GM19328 (cell line): ENCODE data around the gene MAST2.
"Not testable (repeated sequence)": the region's sequence is repeated elsewhere in the genome, so short reads cannot be mapped to it uniquely, and the experiment has no call there.

Experiments
- ATAC-seq: cut with Tn5 transposase; IDR thresholded peaks from one replicate; pipeline ENCODE4 v1.9.1; 2021; ENCODE audit warnings: mild to moderate bottlenecking, moderate library complexity; ENCODE audit not compliant: unreplicated experiment

MAST2 gene

GRCh38 chr1:46056325-46056724 is 252.9 kb downstream of the MAST2 start:
- ATAC-seq: no peak

GRCh38 chr1:46057215-46057614 is 253.8 kb downstream of the MAST2 start:
- ATAC-seq: not testable (repeated sequence)

- no peak for ATAC-seq
Measured at GRCh38 chr1:46057781-46058180, 254.4 kb downstream of the MAST2 start.

GRCh38 chr1:46058936-46059335 is 255.5 kb downstream of the MAST2 start:
- no peak for ATAC-seq

GRCh38 chr1:46061146-46061545 is 257.7 kb downstream of the MAST2 start:
- ATAC-seq: no peak

GRCh38 chr1:46062651-46063319 is 259.4 kb downstream of the MAST2 start:
- no peak for ATAC-seq

GRCh38 chr1:46064708-46065107 is 261.3 kb downstream of the MAST2 start:
- no peak for ATAC-seq

GRCh38 chr1:46065405-46065804 is 262.0 kb downstream of the MAST2 start:
- no peak for ATAC-seq

- no peak for ATAC-seq
Measured at GRCh38 chr1:46067652-46068051, 264.2 kb downstream of the MAST2 start.

- ATAC-seq: no peak
Measured at GRCh38 chr1:46068525-46068924, 265.1 kb downstream of the MAST2 start.

- no peak for ATAC-seq
Measured at GRCh38 chr1:46070164-46070814, 266.9 kb downstream of the MAST2 start.

GRCh38 chr1:46072975-46073374 is 269.6 kb downstream of the MAST2 start:
- no peak for ATAC-seq

GRCh38 chr1:46076343-46076742 is 272.9 kb downstream of the MAST2 start:
- no peak for ATAC-seq

GRCh38 chr1:46077644-46078043 is 274.2 kb downstream of the MAST2 start:
- ATAC-seq: no peak

- ATAC-seq: no peak
Measured at GRCh38 chr1:46080257-46080656, 276.8 kb downstream of the MAST2 start.

GRCh38 chr1:46081206-46081605 is 277.8 kb downstream of the MAST2 start:
- ATAC-seq: no peak

GRCh38 chr1:46081619-46082018 is 278.2 kb downstream of the MAST2 start:
- no peak for ATAC-seq

GRCh38 chr1:46083579-46083978 is 280.2 kb downstream of the MAST2 start:
- no peak for ATAC-seq

- no peak for ATAC-seq
Measured at GRCh38 chr1:46084553-46085451, 281.4 kb downstream of the MAST2 start.
